SKM-1 treated with dmso at 0.1 percent for 144 hours (cell line): ENCODE results near the gene SLC2A6.

Experiments used
- DNase-seq: peaks from one replicate; lab custom pipeline; 2025; ENCODE audit not compliant: unreplicated experiment; lab: John Stamatoyannopoulos, UW

The SLC2A6 gene, protein sequence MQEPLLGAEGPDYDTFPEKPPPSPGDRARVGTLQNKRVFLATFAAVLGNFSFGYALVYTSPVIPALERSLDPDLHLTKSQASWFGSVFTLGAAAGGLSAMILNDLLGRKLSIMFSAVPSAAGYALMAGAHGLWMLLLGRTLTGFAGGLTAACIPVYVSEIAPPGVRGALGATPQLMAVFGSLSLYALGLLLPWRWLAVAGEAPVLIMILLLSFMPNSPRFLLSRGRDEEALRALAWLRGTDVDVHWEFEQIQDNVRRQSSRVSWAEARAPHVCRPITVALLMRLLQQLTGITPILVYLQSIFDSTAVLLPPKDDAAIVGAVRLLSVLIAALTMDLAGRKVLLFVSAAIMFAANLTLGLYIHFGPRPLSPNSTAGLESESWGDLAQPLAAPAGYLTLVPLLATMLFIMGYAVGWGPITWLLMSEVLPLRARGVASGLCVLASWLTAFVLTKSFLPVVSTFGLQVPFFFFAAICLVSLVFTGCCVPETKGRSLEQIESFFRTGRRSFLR

DNA sequence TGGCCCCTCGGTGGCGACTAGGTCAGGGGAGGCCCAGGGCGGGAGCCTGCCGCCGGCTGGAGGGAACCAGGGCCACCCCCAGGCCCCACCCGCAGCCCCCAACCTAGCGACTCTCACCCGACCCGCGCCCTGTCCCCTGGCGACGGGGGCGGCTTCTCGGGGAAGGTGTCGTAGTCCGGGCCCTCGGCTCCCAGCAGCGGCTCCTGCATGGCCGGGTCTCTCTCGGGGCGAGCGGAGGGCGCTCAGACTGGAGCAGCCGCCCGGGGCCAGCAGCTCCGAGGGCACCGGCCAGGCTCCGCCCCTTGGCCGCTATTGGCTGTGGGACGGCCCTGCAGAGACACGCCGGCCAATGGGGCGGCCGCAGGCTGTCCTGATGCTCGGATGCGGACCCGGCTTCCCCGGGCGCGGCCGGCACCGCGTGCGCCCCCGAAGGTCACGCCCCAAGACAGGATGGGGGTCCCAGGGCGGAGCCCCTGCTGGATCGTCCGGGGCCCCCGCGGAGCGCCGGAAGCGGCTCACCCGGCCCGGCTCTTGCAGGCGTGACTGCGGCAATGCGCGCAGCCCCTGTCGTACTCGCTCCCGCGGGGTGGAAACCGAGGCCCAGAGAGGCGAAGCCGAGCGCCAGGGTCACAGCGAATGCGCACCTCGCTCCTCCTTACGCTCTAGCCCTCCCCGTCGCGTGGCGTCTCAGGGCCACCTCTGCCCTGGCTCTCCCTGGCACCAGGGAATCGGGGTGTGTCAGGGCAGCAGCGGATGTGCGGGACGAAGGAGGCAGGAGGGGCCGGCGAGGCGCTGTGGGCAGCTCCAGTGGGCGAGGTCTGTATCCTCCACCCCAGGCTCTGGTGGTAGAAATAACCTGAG is at the start of gene SLC2A6:
TSS of gene SLC2A6 (minus strand) at position 249 of the 861 bp plus-strand sequence. CDS start at position 209, 40 bp downstream.
- peak; percentile 70 for DNase-seq

DNA sequence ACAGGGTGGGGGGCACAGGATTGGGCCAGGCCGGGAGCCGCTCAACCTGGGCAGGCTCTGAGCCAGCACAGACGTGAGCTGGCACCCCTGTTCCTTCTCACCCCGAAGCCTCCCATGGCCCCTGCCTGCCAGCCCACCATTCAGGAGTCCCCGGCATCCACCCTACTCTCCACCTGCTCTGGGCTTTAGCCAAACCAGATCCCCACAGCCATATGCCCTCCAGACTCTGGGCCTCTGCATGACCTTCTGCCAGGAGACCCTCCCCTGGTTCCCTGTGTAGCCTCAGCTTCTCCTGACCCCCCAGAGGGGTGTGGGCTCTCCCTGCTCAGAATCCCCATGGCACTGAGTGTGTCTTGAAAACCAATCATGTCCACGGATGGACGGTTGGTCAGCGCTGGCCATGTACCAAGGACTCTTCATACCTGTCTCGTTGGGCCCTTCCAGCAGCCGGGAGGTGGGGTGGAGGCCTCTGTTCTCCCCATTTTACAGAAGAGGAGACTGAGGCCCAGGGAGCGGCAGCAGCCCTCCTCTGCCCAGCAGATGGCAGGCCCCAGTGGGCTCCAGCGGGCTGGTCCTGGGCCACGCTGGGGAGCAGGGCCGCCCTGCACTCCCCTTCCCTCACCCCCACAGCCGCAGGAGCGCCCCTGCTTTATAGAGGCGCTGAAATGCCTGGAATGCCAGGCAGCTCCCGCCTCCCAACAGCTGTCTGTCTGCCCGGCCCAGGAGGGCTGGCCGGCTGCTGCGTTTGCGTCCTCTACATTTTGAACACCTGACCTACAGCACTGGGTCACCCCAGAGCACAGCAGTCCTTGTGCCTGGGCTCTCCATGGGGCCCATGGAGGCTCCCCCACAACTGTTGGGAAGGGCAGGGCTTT is 49.3 kb upstream of the SLC2A6 start:
- DNase-seq, result no peak

DNA sequence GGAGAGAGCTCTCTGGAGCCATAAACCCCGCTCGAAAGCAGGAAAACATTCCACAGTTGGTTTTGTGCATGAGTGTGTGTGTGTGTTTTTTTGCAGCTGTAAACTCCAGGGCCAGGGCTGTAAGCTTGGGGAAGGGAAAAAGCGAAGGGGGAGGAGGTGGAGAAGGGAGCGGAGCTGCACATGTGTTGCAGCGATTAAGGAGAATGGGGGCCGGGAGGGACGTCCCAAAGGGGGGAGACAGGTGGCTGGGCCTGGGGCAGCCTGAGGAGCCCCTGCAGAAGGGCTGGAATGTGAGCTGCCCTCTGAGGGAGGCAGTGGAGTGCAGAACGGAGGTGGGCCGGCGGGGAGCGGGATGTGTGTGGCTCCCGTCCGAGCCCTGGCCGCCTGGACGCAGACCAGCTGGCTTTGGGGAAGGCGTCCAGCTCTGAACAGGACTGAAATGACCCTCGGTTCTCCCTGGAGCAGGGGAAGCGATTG is 48.6 kb upstream of the SLC2A6 start:
- DNase-seq, result no peak

DNA sequence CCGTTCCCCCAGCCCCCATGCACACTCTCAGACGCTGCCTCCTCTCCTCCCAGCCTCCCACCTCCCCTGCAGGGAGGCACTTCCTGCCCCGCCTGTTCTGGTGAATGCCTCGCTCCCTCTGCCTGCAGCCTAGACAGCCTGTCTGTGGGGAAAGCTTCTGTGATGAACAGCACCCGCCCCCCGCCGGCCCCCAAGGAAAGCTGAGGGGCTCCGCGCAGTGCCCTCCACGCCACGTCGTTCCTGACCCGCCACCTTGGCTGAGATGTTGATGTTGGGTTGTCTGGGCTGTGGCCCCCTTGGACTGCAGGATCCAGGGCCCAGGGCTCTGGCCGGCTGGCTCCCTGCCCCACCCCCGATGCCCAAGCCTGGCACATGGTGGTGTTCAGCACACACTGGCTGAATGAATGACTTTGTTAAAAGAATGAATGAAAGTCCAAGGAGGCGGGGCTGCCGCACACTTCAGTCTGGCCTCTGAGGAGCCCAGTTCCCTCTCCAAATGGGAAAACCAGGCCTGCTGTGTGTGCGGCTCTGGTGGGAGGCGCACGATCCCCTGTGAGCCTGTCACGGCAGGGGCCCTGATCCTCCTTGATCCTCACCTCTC is 47.9 kb upstream of the SLC2A6 start:
- DNase-seq, result no peak

DNA sequence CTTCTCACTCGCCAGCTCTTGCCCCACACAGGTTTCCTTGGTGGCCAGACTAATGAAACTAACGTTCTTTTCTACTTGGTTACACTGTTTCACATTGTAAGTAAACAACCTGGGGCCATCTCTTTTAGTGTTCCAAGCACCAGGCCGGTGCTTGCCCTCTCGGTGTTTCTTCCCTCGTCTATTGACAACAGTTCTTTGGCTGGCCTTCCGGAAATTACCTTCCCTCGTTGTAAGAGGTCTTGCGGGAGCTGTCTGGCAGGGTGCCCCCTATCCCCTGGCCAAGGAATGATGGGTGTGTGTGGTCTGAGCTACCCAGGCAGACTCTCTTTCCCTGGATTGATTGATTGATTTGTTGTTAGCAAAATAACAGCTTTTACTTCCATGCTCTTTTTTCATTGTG is 46.8 kb upstream of the SLC2A6 start:
- DNase-seq, result no peak

DNA sequence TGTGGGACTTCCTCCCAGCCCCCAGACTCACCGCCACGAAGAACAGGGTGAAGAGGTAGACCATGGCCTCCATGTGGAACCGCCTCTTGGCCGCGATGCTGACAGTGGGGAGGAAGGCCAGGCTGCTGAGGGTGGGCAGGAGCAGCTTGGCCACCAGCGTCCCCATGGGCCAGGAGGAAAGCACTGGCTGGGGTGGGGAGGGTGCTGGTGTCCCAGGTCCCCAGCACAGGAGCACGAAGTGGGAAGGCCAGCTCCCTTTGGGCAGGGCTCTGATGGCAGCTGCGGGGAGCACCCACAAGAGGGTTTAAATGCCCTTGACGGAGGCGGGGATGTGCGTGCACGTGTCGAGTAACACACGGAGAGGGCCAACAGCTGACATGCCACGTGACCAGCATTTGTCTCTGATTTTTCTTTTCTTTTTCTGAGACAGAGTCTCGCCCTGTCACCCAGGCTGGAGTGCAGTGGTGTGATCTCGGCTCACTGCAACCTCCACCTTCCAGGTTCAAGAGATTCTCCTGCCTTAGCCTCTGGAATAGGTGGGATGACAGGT is 45.9 kb upstream of the SLC2A6 start, which contains the start of gene MYMK:
TSS of gene MYMK (minus strand) at position 281 of the 550 bp plus-strand sequence. CDS start at position 166, 115 bp downstream.
- DNase-seq, result no peak

DNA sequence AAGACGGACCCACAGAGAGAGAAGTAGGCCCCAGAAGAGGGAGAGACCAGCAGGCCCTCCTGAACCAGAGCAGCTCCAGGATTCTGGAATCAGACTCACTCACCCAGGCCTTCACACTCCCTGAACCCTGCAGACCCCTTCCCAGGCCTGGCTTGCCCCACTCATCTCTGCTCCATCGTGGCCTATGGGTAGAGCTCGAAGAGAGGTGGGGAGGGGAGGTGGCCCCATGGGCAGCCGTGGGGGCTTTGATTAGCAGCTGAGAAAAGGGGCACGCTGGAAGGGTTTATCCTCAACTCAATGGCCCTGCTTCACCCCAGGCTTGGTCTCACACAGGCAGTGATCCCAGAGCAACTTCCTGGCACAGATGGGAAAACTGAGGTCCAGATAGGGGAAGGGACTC is 45.2 kb upstream of the SLC2A6 start:
- DNase-seq, result no peak

DNA sequence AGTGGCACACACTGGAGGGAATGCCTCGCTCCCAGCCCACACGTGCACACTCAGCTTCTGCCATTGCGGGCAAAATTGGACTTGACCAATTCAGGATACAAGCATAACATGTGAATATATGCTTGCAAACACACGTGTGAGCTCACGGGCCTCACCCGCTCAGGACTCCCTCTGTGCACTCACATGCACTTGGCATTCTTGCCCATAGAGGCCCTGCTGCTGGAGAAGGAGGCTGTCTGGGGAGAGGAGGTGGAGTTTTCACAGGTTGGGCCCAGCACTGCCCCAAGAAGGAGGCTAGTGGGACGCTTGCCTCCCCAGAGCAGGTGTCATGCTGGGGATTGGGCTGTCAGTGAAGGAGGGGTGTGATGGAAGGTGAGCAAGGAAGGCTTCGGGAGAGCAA is 44.2 kb upstream of the SLC2A6 start:
- DNase-seq, result no peak

DNA sequence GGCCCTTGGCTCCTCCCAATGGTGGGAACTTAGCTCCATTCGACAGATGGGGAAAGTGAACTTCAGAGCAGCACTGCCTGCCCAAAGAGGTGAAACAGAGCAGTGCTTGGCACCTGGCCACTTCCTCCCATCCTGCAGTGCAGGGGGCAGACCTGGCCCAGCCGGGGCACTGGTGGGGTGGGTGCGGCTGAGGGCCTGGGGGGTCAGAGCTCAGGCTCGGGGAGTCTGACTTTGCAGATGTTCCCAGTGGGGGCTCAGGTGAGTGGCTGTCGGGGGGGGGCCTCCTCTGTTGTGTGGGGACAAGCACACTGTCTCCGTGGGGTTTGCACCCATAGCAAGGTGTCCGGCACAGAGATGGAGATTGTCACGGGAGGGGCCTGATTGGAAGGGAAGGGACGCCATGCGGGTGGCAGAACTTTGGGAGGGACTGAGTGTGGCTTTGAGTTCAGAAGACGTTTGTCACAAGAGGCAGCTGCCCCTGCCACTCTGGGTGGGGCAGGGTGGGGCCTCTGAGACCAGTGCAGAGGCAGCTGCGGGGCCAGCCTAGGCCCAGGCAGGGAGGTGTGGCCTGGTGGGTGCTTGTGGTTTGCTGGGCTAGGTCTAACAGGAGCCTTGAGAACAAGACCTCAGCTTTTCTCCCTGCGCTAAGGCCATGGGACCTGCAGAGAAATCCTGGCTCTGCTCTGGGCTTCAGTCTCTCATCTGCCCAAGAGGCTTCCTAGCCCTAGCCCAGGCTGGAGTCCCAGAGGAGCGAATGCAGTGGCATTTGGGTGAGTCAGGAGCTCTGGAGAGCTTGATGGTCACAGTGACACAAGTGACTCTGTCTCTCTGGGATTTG is 43.4 kb upstream of the SLC2A6 start:
- DNase-seq, result no peak

DNA sequence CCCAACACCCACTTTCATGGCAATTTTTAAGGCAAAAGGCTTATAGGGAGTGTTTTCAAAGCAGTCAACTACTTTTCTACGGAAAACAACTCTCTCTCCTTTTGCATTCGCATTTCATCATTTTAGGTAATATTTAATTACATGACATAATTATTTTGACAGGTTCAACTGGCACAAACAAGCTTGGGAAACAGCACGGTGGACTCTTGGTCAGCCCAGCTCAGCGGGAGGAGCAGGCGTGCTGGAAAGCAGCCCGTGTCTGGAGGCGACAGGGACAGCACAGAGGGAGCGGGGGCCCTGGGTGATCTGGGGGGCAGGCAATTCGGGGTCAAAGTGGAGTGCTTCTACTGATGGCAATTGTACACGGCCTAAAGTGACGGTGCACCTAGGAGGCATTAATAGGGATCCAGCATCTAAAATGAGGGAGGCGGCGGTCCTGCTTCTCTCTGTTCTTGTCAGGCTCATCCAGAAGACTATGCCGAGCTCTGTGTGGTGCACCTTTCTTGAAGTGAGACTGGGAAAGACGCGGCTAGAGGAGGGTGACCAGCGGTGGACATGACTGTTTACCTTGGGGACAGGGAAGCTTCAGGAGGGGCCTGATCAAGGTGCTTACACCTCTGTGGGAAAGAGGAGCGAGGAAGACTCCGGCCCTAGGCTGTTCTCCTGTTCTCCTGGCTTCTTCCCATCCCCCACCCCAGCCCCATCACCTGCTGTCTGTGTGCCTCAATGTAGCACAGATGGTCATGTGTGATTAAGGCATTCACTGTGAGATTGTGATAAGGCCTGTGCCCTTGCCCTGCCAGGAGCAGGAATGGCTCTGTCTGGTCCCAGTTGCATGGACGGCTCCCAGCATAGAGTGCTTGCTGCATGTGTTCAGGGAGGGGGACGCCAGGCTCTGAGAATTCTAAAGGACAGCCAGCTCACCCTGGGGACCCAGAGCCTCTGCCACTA is 42.5 kb upstream of the SLC2A6 start:
- no peak for DNase-seq

DNA sequence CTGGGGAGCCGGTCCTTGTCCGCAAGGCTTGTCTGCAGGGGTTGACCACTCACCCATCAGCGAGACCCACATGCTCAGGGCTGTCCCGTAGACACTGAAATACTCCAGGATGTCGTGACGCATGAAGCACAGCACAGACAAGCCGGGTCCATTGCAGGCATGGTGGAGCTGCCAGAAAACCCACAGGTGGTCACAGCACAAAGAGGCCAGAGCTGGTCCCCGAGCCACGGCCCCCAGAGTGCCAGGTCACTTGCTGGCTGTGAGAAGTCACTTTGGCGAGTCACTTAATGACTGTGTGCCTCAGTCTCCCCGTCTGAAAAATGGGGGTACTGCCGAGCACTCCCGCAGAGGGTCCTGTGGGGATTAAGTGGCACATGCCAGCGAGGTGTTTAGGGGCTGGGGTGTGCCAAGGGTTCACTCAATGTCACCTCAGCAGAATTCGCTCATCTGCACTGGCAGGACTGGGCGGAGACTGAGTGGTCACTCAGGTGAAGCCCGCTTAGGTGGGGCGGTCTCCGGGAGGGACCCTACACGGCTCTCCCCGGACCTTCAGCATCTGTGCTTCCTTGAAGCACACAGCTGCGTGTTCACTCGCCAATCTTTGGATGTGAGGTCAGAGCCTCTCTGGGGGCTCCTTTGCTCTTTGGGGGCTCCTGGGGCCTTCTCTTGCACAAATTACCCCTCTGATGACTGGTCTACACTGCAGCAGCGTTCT is 41.4 kb upstream of the SLC2A6 start:
- no peak for DNase-seq

DNA sequence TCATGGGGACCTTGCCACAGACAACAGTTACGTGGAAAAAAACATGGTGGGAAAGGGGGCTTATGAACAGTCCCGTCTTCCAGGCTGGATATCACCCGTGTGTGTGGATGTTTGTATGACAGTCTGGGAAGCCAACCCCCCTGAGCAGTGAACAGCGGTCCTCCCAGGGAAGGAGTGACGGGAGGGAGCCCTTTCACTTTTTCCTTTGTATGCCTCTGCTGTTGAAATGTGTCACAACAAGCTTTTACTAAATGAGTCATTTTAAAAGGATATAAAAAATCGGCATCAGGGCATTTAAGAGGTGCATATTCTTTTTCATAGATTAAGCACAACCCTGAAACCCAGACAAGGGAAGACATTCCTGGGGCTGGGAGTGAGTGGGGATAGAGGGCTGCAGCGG is 40.8 kb upstream of the SLC2A6 start:
- DNase-seq, result no peak

DNA sequence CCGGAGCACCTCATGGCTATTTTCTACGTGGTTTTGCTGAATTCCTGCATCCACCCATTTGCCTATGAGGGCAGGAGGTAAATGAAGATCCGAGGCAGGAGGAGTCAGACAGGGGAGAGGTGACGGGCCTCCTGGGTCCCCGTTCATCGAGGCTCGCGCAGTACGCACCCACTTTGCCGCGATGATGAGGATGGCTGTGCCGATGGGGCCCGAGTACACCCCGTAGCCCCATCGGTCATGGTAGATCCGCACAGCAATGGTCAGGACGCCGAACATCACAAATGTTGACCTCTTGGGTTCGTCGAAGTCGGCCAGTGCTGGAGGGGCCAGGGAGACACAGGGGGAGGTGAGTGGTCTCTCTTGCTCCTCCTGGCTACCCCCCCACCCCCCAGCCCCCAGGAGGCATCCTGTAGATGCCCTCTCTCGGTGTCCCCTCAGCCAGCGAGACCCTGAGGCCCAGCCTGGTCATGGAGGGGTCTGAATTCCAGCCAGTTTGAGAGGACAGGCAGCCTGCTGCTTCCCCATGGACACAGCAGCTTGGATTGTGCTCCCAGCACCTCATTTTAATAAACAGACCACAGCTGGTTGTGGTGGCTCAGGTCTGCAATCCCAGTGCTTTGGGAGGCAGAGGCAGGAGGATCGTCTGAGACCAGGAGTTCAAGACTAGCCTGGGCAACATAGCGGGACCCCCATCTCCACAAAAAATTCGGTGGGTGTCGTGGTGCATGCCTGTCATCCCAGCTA is 40.0 kb upstream of the SLC2A6 start:
- DNase-seq, result no peak

DNA sequence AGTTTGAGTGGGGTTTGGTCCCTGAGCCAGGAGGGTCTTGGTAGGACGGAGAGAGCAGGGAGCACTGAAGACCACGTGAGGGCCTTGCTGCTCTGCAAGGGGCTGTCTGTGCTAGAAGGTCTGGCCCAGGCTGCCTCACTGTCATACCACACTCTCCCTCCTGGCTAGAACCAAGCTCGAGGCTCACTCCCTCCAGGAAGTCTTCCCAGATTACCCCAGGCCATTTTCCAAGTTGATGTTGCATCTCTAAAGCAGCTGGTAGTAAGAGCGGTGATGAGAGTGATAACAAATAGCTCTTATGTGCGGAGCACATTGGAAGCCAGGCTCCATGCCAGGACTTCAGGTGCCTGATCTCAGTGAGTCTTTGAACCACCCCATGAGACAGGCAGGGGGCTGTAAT is 39.3 kb upstream of the SLC2A6 start:
- DNase-seq, result no peak

DNA sequence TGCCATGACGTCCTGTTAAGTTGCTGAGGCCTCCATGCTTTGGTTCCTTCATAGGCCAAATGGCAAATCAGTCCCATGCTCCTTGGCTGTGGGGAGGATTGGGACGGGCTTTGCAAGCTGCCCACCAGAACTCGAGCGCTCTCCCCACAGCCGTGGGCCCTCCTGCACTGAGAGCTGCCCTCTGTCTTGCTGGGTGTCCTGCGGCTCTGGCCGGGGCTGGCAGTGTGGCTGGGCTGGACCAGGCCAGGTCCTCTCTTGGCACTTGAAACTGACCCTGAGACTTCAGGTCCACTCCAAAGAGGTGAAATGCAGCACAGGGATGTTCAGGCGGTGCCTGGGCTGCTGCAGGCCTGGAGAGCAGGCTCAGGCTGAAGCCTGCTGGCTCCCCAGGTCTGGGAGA is 38.8 kb upstream of the SLC2A6 start:
- DNase-seq, result no peak

DNA sequence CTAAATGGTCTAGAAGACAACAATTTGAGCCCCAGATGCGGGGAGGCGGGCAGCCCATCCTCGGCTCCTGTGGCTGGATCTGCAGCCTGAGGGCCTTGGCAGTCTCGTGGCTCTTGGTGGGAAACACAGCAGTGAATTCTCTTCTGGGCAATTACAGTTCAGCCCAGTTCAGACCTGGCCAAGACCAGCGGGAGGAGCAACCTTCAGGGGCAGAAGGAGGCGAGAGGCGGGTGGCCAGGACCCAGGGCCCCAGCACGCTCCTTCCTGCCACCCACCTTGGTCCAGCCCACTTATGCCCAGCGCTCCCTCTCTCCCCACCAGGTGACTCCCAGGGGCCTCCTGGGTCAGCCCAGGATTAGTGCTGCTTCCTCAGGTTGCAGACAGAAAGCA is 38.1 kb upstream of the SLC2A6 start:
- no peak for DNase-seq
